OCI-LY3 (cell line): ENCODE results near the gene PLSCR4.

Experiments
- H2AFZ ChIP-seq: fragments of 200-600, 300-600 bp; shearing (Covaris generic); 2 replicates; pipeline ENCODE4 v1.6.0; 2014; ENCODE audit warnings: antibody characterized with exemption, low read depth, low read length
- H3K27ac ChIP-seq: fragments of 200-600, 300-600 bp; sonication (generic); 2 replicates; pipeline ENCODE4 v1.5.1; 2014; ENCODE audit warnings: mild to moderate bottlenecking, low read length, moderate library complexity, mixed read lengths
- H3K27me3 ChIP-seq: fragments of 200-600, 300-600 bp; sonication (generic); 2 replicates; pipeline ENCODE4 v1.6.1; 2014; ENCODE audit warnings: low read depth, low read length, mixed read lengths
- H3K36me3 ChIP-seq: fragments of 200-600, 300-600 bp; sonication (generic); replicated peaks from 2 replicates; pipeline ENCODE3; 2014; ENCODE audit warnings: low read depth, low read length, mixed read lengths
- H3K4me1 ChIP-seq: fragments of 300-600, 200-600 bp; sonication (generic); 2 replicates; pipeline ENCODE4 v1.6.1; 2014; ENCODE audit warnings: low read length, mixed read lengths
- H3K4me2 ChIP-seq: fragments of 200-600, 300-600 bp; sonication (generic); 2 replicates; pipeline ENCODE4 v1.6.1; 2014; ENCODE audit warnings: low read length, mixed read lengths
- H3K4me3 ChIP-seq: fragments of 300-600, 200-600 bp; sonication (generic); 2 replicates; pipeline ENCODE4 v1.5.1; 2014; ENCODE audit warnings: antibody characterized with exemption, mild to moderate bottlenecking, low read length, moderate library complexity
- H3K79me2 ChIP-seq: fragments of 300-600, 200-600 bp; shearing (Covaris generic); 2 replicates; pipeline ENCODE4 v1.6.1; 2014; ENCODE audit warnings: mild to moderate bottlenecking, low read length, mixed read lengths
- H3K9ac ChIP-seq: fragments of 300-600, 200-600 bp; shearing (Covaris generic); 2 replicates; pipeline ENCODE4 v1.6.0; 2014; ENCODE audit warnings: mild to moderate bottlenecking, low read length, moderate library complexity
- H3K9me3 ChIP-seq: fragments of 200-600, 300-600 bp; shearing (Covaris generic); 2 replicates; pipeline ENCODE4 v1.6.1; 2014; ENCODE audit warnings: low read length, mixed read lengths; ENCODE audit not compliant: insufficient read depth
- H4K20me1 ChIP-seq: fragments of 200-600, 300-600 bp; sonication (generic); 2 replicates; pipeline ENCODE4 v1.6.1; 2016; ENCODE audit warnings: low read length, mixed read lengths; ENCODE audit not compliant: insufficient read depth
- CTCF ChIP-seq: fragments of 200-600, 300-600 bp; sonication (generic); IDR thresholded peaks from 2 replicates; pipeline ENCODE4 v1.5.1; 2014; ENCODE audit warnings: antibody characterized with exemption, low read length, low read depth
- EZH2phosphoT487 ChIP-seq: fragments of 200-600 bp; shearing (Covaris generic); IDR thresholded peaks from 2 replicates; pipeline ENCODE4 v1.6.1; 2018; ENCODE audit warnings: antibody characterized with exemption, mixed run types, low read depth

Gene PLSCR4

GRCh38 chr3:146279951-146280350, 29.0 kb upstream of the PLSCR4 start:
- TF ChIP-seq CTCF (no peak), EZH2phosphoT487 (no peak)
- no peak overlapping the region for H2AFZ ChIP-seq

GRCh38 chr3:146279013-146279412, 28.1 kb upstream of the PLSCR4 start:
- Histone ChIP-seq H3K79me2 (no peaks in the 10 kb centered on the region), H3K27me3 (no peaks in the 10 kb centered on the region), H3K36me3 (no peaks in the 10 kb centered on the region), H3K27ac (no peak overlapping the region), H3K9me3 (no peaks in the 10 kb centered on the region), H4K20me1 (no peaks in the 10 kb centered on the region), H3K4me1 (no peaks in the 10 kb centered on the region), H3K9ac (no peak overlapping the region), H3K4me2 (no peak overlapping the region), H3K4me3 (no peak overlapping the region), H2AFZ (no peak overlapping the region)
- TF ChIP-seq CTCF (no peak), EZH2phosphoT487 (no peak)

More at GRCh38 chr3:146279951-146280350, 29.0 kb upstream of the PLSCR4 start:
- Histone ChIP-seq H3K9me3 (no peaks in the 10 kb centered on the region), H3K27me3 (no peaks in the 10 kb centered on the region), H3K4me1 (no peaks in the 10 kb centered on the region), H3K79me2 (no peaks in the 10 kb centered on the region), H4K20me1 (no peaks in the 10 kb centered on the region), H3K4me3 (no peak overlapping the region), H3K27ac (no peak overlapping the region), H3K9ac (no peak overlapping the region), H3K36me3 (no peaks in the 10 kb centered on the region), H3K4me2 (no peak overlapping the region)

GRCh38 chr3:146277953-146278631, 27.2 kb upstream of the PLSCR4 start:
- no peaks in the 10 kb centered on the region for H3K79me2 ChIP-seq
- H3K4me3 ChIP-seq, result no peak overlapping the region
- H3K4me1 ChIP-seq, result no peaks in the 10 kb centered on the region
- H3K9ac ChIP-seq, result no peak overlapping the region
- no peak overlapping the region for H3K4me2 ChIP-seq
- TF ChIP-seq CTCF (no peak), EZH2phosphoT487 (no peak)
- H3K36me3 ChIP-seq, result no peaks in the 10 kb centered on the region
- H3K27me3 ChIP-seq, result no peaks in the 10 kb centered on the region
- no peak overlapping the region for H2AFZ ChIP-seq
- no peaks in the 10 kb centered on the region for H3K9me3 ChIP-seq
- no peak overlapping the region for H3K27ac ChIP-seq
- H4K20me1 ChIP-seq, result no peaks in the 10 kb centered on the region

- no peaks in the 10 kb centered on the region for H3K4me1 ChIP-seq
- no peaks in the 10 kb centered on the region for H3K36me3 ChIP-seq
- no peak overlapping the region for H3K27ac ChIP-seq
- H3K27me3 ChIP-seq, result no peaks in the 10 kb centered on the region
- no peak overlapping the region for H3K4me2 ChIP-seq
- H4K20me1 ChIP-seq, result no peaks in the 10 kb centered on the region
- no peaks in the 10 kb centered on the region for H3K9me3 ChIP-seq
- H3K4me3 ChIP-seq, result no peak overlapping the region
- H2AFZ ChIP-seq, result no peak overlapping the region
- H3K79me2 ChIP-seq, result no peaks in the 10 kb centered on the region
- TF ChIP-seq EZH2phosphoT487 (no peak), CTCF (no peak)
- no peak overlapping the region for H3K9ac ChIP-seq
These were observed 24.6 kb upstream of the PLSCR4 start for GRCh38 chr3:146275476-146275875.
